ENCODE measurements around the gene DSTN. TPM values are rescaled to one million over a fixed set of nuclear protein-coding genes. Genes with fewer than 3 reads are reported as not detected.

DSTN gene
- 157 and 236 TPM in 2 replicates for total RNA-seq

GRCh38 chr20:17569616-17570346 lies at the start of gene DSTN:
DSTN (plus strand) TSS chr20:17570075; CDS start chr20:17570209, 134 bp downstream.
- peak; percentile 96 for DNase-seq

GRCh38 chr20:17520583-17520982 lies 49.3 kb upstream of the DSTN start:
- DNase-seq: peak; percentile 62

- DNase-seq: no peak
These were observed 47.3 kb upstream of the DSTN start for GRCh38 chr20:17522528-17522927.

- DNase-seq: no peak
These were observed 46.5 kb upstream of the DSTN start for GRCh38 chr20:17523326-17523725.

- DNase-seq: no peak
These were observed 45.3 kb upstream of the DSTN start for GRCh38 chr20:17524560-17524959.

- DNase-seq: no peak
These were observed 44.7 kb upstream of the DSTN start for GRCh38 chr20:17525132-17525531.

- peak; percentile 61 for DNase-seq
These were observed 44.2 kb upstream of the DSTN start for GRCh38 chr20:17525650-17526049.

GRCh38 chr20:17529586-17529985 lies 40.3 kb upstream of the DSTN start:
- DNase-seq: no peak

- DNase-seq: no peak
These were observed 39.7 kb upstream of the DSTN start for GRCh38 chr20:17530153-17530552.

- DNase-seq: peak; percentile 79
These were observed 38.9 kb upstream of the DSTN start, which contains the start of gene BFSP1 for GRCh38 chr20:17530716-17531664. BFSP1 (minus strand) TSS chr20:17531379; CDS start chr20:17531329, 50 bp downstream.

GRCh38 chr20:17531665-17532025 lies 38.2 kb upstream of the DSTN start:
- no peak for DNase-seq

GRCh38 chr20:17533396-17533795 lies 36.5 kb upstream of the DSTN start:
- peak; percentile 52 for DNase-seq

GRCh38 chr20:17534077-17534476 lies 35.8 kb upstream of the DSTN start:
- no peak for DNase-seq

- DNase-seq: peak; percentile 89
These were observed 32.9 kb upstream of the DSTN start for GRCh38 chr20:17536944-17537444.

GRCh38 chr20:17537959-17538358 lies 31.9 kb upstream of the DSTN start:
- DNase-seq: no peak

- DNase-seq: peak; percentile 23
These were observed 31.2 kb upstream of the DSTN start for GRCh38 chr20:17538517-17539170.

GRCh38 chr20:17541596-17541995 lies 28.3 kb upstream of the DSTN start:
- no peak for DNase-seq

- DNase-seq: no peak
These were observed 27.9 kb upstream of the DSTN start for GRCh38 chr20:17541996-17542395.

GRCh38 chr20:17542481-17542880 lies 27.4 kb upstream of the DSTN start:
- DNase-seq: no peak

GRCh38 chr20:17542993-17543412 lies 26.9 kb upstream of the DSTN start:
- DNase-seq: no peak

- no peak for DNase-seq
These were observed 26.2 kb upstream of the DSTN start for GRCh38 chr20:17543531-17544131.

- DNase-seq: no peak
These were observed 24.7 kb upstream of the DSTN start for GRCh38 chr20:17545127-17545526.

Measured in dermis blood vessel endothelial cell (primary cell).